GM18502 (cell line): ENCODE data around the gene TMEM179.
"Not testable (repeated sequence)": the region's sequence is repeated elsewhere in the genome, so short reads cannot be mapped to it uniquely, and the experiment has no call there.

ENCODE experiments used
- ATAC-seq: cut with Tn5 transposase; IDR thresholded peaks from one replicate; pipeline ENCODE4 v1.9.1; 2021; ENCODE audit warnings: mild to moderate bottlenecking; ENCODE audit not compliant: unreplicated experiment, poor library complexity

The TMEM179 gene

GRCh38 chr14:104638927-104639450 lies 34.4 kb upstream of the TMEM179 start:
- ATAC-seq, result no peak

GRCh38 chr14:104638190-104638589 lies 33.6 kb upstream of the TMEM179 start:
- ATAC-seq, result no peak

GRCh38 chr14:104637546-104638003 lies 33.0 kb upstream of the TMEM179 start:
- ATAC-seq, result no peak

- not testable (repeated sequence) for ATAC-seq
Measured at GRCh38 chr14:104636846-104637545, 32.4 kb upstream of the TMEM179 start.

- no peak for ATAC-seq
Measured at GRCh38 chr14:104636131-104636530, 31.6 kb upstream of the TMEM179 start.

- ATAC-seq, result no peak
Measured at GRCh38 chr14:104635717-104636116, 31.1 kb upstream of the TMEM179 start.

- no peak for ATAC-seq
Measured at GRCh38 chr14:104634886-104635570, 30.5 kb upstream of the TMEM179 start.

GRCh38 chr14:104634138-104634760 lies 29.7 kb upstream of the TMEM179 start:
- ATAC-seq, result no peak

GRCh38 chr14:104633276-104634137 lies 28.9 kb upstream of the TMEM179 start:
- no peak for ATAC-seq

GRCh38 chr14:104632781-104633180 lies 28.2 kb upstream of the TMEM179 start:
- no peak for ATAC-seq

- ATAC-seq, result no peak
Measured at GRCh38 chr14:104624939-104625338, 20.4 kb upstream of the TMEM179 start.

GRCh38 chr14:104614126-104614812 lies 9.7 kb upstream of the TMEM179 start:
- no peak for ATAC-seq

GRCh38 chr14:104611881-104612280 lies 7.3 kb upstream of the TMEM179 start:
- ATAC-seq, result no peak

- ATAC-seq, result no peak
Measured at GRCh38 chr14:104610749-104611310, 6.3 kb upstream of the TMEM179 start.

- no peak for ATAC-seq
Measured at GRCh38 chr14:104609666-104610065, 5.1 kb upstream of the TMEM179 start.

- ATAC-seq, result no peak
Measured at GRCh38 chr14:104603711-104604401, 716 bp downstream of the TMEM179 start.

- ATAC-seq, result no peak
Measured at GRCh38 chr14:104602933-104603325, 1.6 kb downstream of the TMEM179 start.

GRCh38 chr14:104602315-104602932 lies 2.1 kb downstream of the TMEM179 start:
- no peak for ATAC-seq
